ENCODE results near the gene CFAP74. TPM values are rescaled to one million over a fixed set of nuclear protein-coding genes. Genes with fewer than 3 reads are reported as not detected.

CFAP74 gene
- total and polyA plus RNA-seq, 2 of the 13 experiments (the other 11 are each of a cell fraction or from before 2014, with no cell fraction given), result 0.27 to 0.62 TPM

DNA sequence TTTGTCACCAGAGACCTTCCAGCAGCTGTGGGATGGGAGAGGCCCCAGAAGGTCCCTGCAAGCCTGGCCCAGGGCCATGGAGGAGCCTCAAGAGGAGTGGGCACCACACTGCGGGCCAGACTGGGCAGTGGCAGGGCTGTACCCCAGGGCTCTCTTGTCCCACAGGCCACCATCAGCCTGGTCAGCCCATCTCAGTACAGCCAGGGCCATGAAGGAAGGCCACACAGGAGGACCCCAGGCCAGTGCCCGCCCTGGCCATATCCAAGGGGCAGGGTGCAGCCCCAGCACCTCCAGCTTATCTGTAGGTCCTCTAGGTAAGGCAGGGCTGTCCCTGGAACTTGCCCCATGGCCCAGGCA is 109.6 kb downstream of the CFAP74 start:
- ChIA-PET POLR2A (no interaction called here), CTCF (ENCODE audit: low intra/inter-chr PET ratio, low total read pairs) (no interaction called here)
- Histone ChIP-seq H4K20me1 (ENCODE audit: insufficient read depth, low read length) (peaks cover 8% of the 10 kb centered on the region), H3K4me3 (replicated peaks in 1 of 3; ENCODE audit: insufficient read depth in 1 of 3, low read depth in 2 of 3, low read length in 3 of 3) (peak overlapping the region in 1 of 3 experiments; percentile 61; a peak in 2 of 6 replicates), H3K4me2 (ENCODE audit: low read depth, low read length) (peak overlapping the region; percentile 91), H3K79me2 (ENCODE audit: insufficient read depth, low read length) (peaks cover 22% of the 10 kb centered on the region), H3K9me3 (ENCODE audit: low read length) (no peaks in the 10 kb centered on the region), H3K9ac (ENCODE audit: insufficient read depth, low read depth, low read length) (0 out of 2 replicates have a peak overlapping the region, but pooled peaks have one; percentile 23), H3K27me3 (ENCODE audit: control insufficient read depth in 1 of 2, insufficient read depth in 2 of 2, low read length in 2 of 2) (no peaks in the 10 kb centered on the region; a peak in 1 of 5 replicates), H3K4me1 (ENCODE audit: insufficient read depth, low read length) (peaks cover 74% of the 10 kb centered on the region), H3K36me3 (replicated peaks in 1 of 2; ENCODE audit: control insufficient read depth in 1 of 2, insufficient read depth in 2 of 2, low read length in 2 of 2) (no peaks in the 10 kb centered on the region), H2AFZ (ENCODE audit: low read length) (no peak overlapping the region), H3K27ac (ENCODE audit: extremely low read length, insufficient read depth, low read length) (peak overlapping the region; percentile 35)
- ATAC-seq, result peak; percentile 22
- BruUV-seq (replicated peaks), result no TSS peak
- no peak for FAIRE-seq
- intact Hi-C loops (cut with micrococcal nuclease; ENCODE audit: unreplicated experiment) (no loop called here), in situ Hi-C loops (cut with HindIII; ENCODE audit: extremely low pct_ligation_motif_present, low pct_unique_long_range_greater_than_20kb) (no loop called here)
- no CpG with 5 or more reads among the region's 2 CpGs for WGBS (ENCODE audit: low lambda C conversion rate)
- no peak for DNase-seq (ENCODE audit: low spot score)
- TF ChIP-seq CREB1 (IDR thresholded peaks at IDR 0.05) (no peak), CREB1 (CRISPR knock-in tag; IDR thresholded peaks at IDR 0.05) (no peak), SPEN (CRISPR knock-in tag; IDR thresholded peaks at IDR 0.05; ENCODE audit: low read depth) (0 out of 2 replicates have a peak, but pooled peaks have one; percentile 20), ZNF563 (CRISPR knock-in tag; IDR thresholded peaks at IDR 0.05) (0 out of 2 replicates have a peak, but pooled peaks have one; percentile 25), SOX5 (CRISPR knock-in tag; IDR thresholded peaks at IDR 0.05; ENCODE audit: borderline replicate concordance) (no peak), TEAD3 (CRISPR knock-in tag; optimal IDR thresholded peaks at IDR 0.05; ENCODE audit: borderline replicate concordance) (peak; percentile 11), YEATS2 (CRISPR knock-in tag; IDR thresholded peaks at IDR 0.05; ENCODE audit: borderline replicate concordance) (no peak), TAF1 (CRISPR knock-in tag; IDR thresholded peaks at IDR 0.05) (0 out of 2 replicates have a peak, but pooled peaks have one; percentile 4), ZNF333 (CRISPR knock-in tag; IDR thresholded peaks at IDR 0.05; ENCODE audit: borderline replicate concordance) (0 out of 2 replicates have a peak, but pooled peaks have one; percentile 17)
- TF ChIP-seq, protein P1, sequence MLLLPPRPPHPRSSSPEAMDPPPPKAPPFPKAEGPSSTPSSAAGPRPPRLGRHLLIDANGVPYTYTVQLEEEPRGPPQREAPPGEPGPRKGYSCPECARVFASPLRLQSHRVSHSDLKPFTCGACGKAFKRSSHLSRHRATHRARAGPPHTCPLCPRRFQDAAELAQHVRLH (CRISPR knock-in tag; IDR thresholded peaks at IDR 0.05; ENCODE audit: borderline replicate concordance, low read depth), result no peak

All from HepG2 (cell line).